Naive thymus-derived CD4-positive, alpha-beta T cell (primary cell): ENCODE data around the gene SOX6. TPM values are rescaled to one million over a fixed set of nuclear protein-coding genes. Genes with fewer than 3 reads are reported as not detected.

Experiments used
- ATAC-seq: fragments of 150-1000 bp; cut with Tn5 transposase; 2 replicates; pipeline ENCODE4 v1.10.0; 2021; ENCODE audit warnings: mild to moderate bottlenecking, moderate library complexity
- CTCF ChIA-PET: fragments of 350-600 bp; sonication (Branson Sonifier 250); formaldehyde crosslinking; loops from one replicate; lab custom pipeline; 2021; ENCODE audit warnings: antibody characterized with exemption; lab: Charles Lee
- POLR2A ChIA-PET: fragments of 350-600 bp; sonication (Branson Sonifier 250); formaldehyde crosslinking; loops from one replicate; lab custom pipeline; 2021; ENCODE audit warnings: antibody characterized with exemption, inconsistent platforms; lab: Charles Lee
- DNase-seq, 9 donors: peaks; one replicate each; pipeline versions ENCODE4 v3.0.0 to v3.0.0-alpha.2; 2020 to 2022; ENCODE audit warnings: mixed read lengths in 1 of 9
- H3K27ac ChIP-seq: one replicate; pipeline ENCODE4 v1.7.0; 2013; ENCODE audit warnings: mild to moderate bottlenecking, low read depth, low read length, moderate library complexity
- H3K27me3 ChIP-seq, 2 donors: one replicate each; pipeline ENCODE4 v1.7.0; 2013; ENCODE audit warnings: low read length in 2 of 2, mild to moderate bottlenecking in 2 of 2, moderate library complexity in 2 of 2; ENCODE audit not compliant: control insufficient read depth in 2 of 2, insufficient read depth in 2 of 2
- H3K36me3 ChIP-seq, 3 experiments: 1 replicate in 2 of 3; 2 replicates in 1 of 3; pipeline ENCODE4 v1.7.0; 2013; ENCODE audit warnings: low read length in 3 of 3, mild to moderate bottlenecking in 3 of 3, moderate library complexity in 1 of 3; ENCODE audit not compliant: insufficient read depth in 3 of 3, control insufficient read depth in 2 of 3
- H3K4me1 ChIP-seq, 2 donors: one replicate each; pipeline ENCODE4 v1.7.0; 2013; ENCODE audit warnings: low read length in 2 of 2, mild to moderate bottlenecking in 2 of 2, moderate library complexity in 1 of 2; ENCODE audit not compliant: control insufficient read depth in 2 of 2, insufficient read depth in 2 of 2
- H3K4me3 ChIP-seq: 2 replicates; pipeline ENCODE4 v1.7.0; 2013; ENCODE audit warnings: mild to moderate bottlenecking, low read length
- H3K9me3 ChIP-seq, 3 experiments: 1 replicate in 2 of 3; 2 replicates in 1 of 3; pipeline ENCODE4 v1.7.0; 2013; ENCODE audit warnings: low read length in 3 of 3; ENCODE audit not compliant: control insufficient read depth in 2 of 3
- H3K27ac Mint-ChIP-seq, 9 donors: one replicate each; pipeline ENCODE4 v1.8.0; 2020 to 2022; ENCODE audit warnings: mixed read lengths in 9 of 9, mild to moderate bottlenecking in 8 of 9, moderate library complexity in 5 of 9, inconsistent platforms in 2 of 9
- H3K27me3 Mint-ChIP-seq, 5 donors: one replicate each; pipeline ENCODE4 v1.8.0; 2021 to 2022; ENCODE audit warnings: mixed read lengths in 5 of 5, mild to moderate bottlenecking in 1 of 5
- H3K36me3 Mint-ChIP-seq, 5 donors: one replicate each; pipeline ENCODE4 v1.8.0; 2020 to 2022; ENCODE audit warnings: mixed read lengths in 5 of 5, mild to moderate bottlenecking in 3 of 5, inconsistent platforms in 1 of 5
- H3K4me1 Mint-ChIP-seq, 7 donors: one replicate each; pipeline ENCODE4 v1.8.0; 2020 to 2022; ENCODE audit warnings: mixed read lengths in 7 of 7, mild to moderate bottlenecking in 3 of 7, inconsistent platforms in 1 of 7
- H3K4me3 Mint-ChIP-seq, 10 donors: one replicate each; pipeline ENCODE4 v1.8.0; 2020 to 2022; ENCODE audit warnings: mild to moderate bottlenecking in 10 of 10, mixed read lengths in 10 of 10, moderate library complexity in 6 of 10, inconsistent platforms in 2 of 10
- H3K9me3 Mint-ChIP-seq, 11 donors: one replicate each; pipeline ENCODE4 v1.8.0; 2020 to 2022; ENCODE audit warnings: mixed read lengths in 11 of 11, mild to moderate bottlenecking in 4 of 11, inconsistent platforms in 1 of 11, moderate library complexity in 1 of 11
- intact Hi-C, 2 donors: fragments of 100-400 bp; cut with micrococcal nuclease; formaldehyde crosslinking; loops; one replicate each; pipeline ENCODE4 v1.15.1; 2023
- polyA plus RNA-seq, 2 donors: library from polyadenylated mRNA; unstranded; fragments of 300-500 nt; fragmentation: Illumina TruSeq; gene quantifications; one replicate each; pipeline ENCODE4 v1.2.3, GENCODE V29; 2021
- total RNA-seq, 6 experiments: library from RNA in 5 of 6; stranded (reverse) in 5 of 6; gene quantifications; 1 replicate in 5 of 6; 2 replicates in 1 of 6; pipeline ENCODE4 v1.2.3 and lab custom pipeline; 2021 to 2026

The SOX6 gene
- total and polyA plus RNA-seq, 7 experiments from 2014 or later, result 0.51 TPM; not detected in 6

DNA sequence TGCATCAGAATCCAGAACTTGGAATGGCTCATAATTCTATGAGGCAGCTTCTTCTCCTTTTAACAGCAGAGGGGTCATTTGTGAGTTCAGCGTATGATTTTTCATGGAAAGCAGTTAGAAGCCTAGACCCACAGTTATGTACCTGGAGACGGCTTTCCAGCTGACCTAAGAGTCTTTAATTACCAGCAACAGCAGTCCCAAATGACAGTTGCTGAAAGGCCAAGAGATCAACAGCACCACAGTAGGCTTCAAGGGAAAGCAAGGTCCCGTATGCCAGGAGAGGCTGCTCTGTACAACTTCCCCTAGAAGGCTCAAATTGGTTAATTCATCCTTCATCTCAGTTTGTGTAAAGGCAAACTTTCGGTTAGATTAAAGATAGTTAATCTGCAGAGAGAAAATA, 363.0 kb downstream of the SOX6 start:
- H3K36me3 Mint-ChIP-seq, result no peaks in the 10 kb centered on the region
- no peak overlapping the region for H3K27ac ChIP-seq

DNA sequence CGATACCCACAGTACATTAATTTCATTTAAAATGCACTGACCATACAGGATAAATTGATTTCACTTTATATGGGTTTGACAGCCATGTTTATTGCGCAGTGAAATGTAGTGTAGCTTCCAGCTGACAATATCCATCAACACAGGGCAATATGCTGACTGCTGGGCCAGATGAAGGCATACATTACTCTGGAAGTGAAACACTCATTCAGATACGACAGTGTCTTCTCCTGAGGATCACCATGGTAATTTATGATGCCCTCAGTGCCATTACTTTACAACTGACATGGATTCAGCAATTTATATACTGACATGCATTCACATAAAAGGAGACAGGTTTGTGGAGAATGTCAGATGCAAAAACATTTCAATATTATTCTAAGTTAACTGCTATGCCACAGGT, 365.1 kb downstream of the SOX6 start:
- Mint-ChIP-seq H3K36me3 (no peaks in the 10 kb centered on the region), H3K4me3 (no peak overlapping the region), H3K27me3 (peaks cover 0 to 6% (median 0%) of the 10 kb centered on the region in 5 donors), H3K27ac (no peak overlapping the region), H3K4me1 (no peaks in the 10 kb centered on the region), H3K9me3 (peaks cover 0 to 6% (median 0%) of the 10 kb centered on the region in 11 donors)
- ATAC-seq (no peak), DNase-seq (no peak)
- Histone ChIP-seq H3K4me3 (no peak overlapping the region), H3K4me1 (no peaks in the 10 kb centered on the region), H3K27ac (no peak overlapping the region), H3K36me3 (no peaks in the 10 kb centered on the region), H3K9me3 (no peaks in the 10 kb centered on the region), H3K27me3 (no peaks in the 10 kb centered on the region)
- intact Hi-C loops, result no loop called here
- ChIA-PET POLR2A (no interaction called here), CTCF (no interaction called here)

More for the DNA sequence above, 363.0 kb downstream of the SOX6 start:
- ChIA-PET CTCF (no interaction called here), POLR2A (no interaction called here)
- Mint-ChIP-seq H3K27ac (no peak overlapping the region), H3K27me3 (peaks cover 0 to 6% (median 0%) of the 10 kb centered on the region in 5 donors), H3K4me1 (no peaks in the 10 kb centered on the region), H3K4me3 (no peak overlapping the region), H3K9me3 (peaks cover 0 to 5% (median 0%) of the 10 kb centered on the region in 11 donors)
- no peak for ATAC-seq
- Histone ChIP-seq H3K4me1 (no peaks in the 10 kb centered on the region), H3K9me3 (no peaks in the 10 kb centered on the region), H3K27me3 (no peaks in the 10 kb centered on the region), H3K4me3 (no peak overlapping the region), H3K36me3 (no peaks in the 10 kb centered on the region)
- intact Hi-C loops, result no loop called here
- no peak for DNase-seq

DNA sequence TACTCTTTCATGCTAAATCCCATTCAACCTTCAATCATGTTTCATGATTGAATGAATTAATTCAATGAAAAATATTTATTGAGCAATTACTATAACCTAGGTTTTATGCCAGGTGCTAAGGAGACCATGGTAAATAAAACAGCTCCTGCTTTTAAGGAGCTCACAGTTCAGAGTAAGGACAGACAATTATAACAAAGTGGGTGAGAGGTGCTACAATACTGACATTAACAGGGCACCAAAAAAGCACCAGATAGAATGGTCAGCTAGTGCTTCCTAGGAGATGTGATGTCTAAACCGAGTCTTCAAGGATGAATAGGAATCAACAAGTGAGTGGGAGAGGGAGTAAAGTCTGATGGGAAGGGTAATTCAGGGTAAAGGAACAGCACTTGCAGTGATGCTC, 366.7 kb downstream of the SOX6 start:
- DNase-seq (no peak), ATAC-seq (no peak)
- H3K4me3 Mint-ChIP-seq, result no peak overlapping the region
- Histone ChIP-seq H3K4me1 (no peaks in the 10 kb centered on the region), H3K27me3 (no peaks in the 10 kb centered on the region), H3K36me3 (no peaks in the 10 kb centered on the region), H3K27ac (no peak overlapping the region), H3K4me3 (no peak overlapping the region), H3K9me3 (no peaks in the 10 kb centered on the region)
- no peaks in the 10 kb centered on the region for H3K4me1 Mint-ChIP-seq
- peaks cover 0 to 6% (median 0%) of the 10 kb centered on the region in 5 donors for H3K27me3 Mint-ChIP-seq
- no peaks in the 10 kb centered on the region for H3K36me3 Mint-ChIP-seq
- ChIA-PET CTCF (no interaction called here), POLR2A (no interaction called here)
- H3K9me3 Mint-ChIP-seq, result peaks cover 0 to 7% (median 0%) of the 10 kb centered on the region in 11 donors
- no peak overlapping the region for H3K27ac Mint-ChIP-seq
- intact Hi-C loops, result no loop called here

DNA sequence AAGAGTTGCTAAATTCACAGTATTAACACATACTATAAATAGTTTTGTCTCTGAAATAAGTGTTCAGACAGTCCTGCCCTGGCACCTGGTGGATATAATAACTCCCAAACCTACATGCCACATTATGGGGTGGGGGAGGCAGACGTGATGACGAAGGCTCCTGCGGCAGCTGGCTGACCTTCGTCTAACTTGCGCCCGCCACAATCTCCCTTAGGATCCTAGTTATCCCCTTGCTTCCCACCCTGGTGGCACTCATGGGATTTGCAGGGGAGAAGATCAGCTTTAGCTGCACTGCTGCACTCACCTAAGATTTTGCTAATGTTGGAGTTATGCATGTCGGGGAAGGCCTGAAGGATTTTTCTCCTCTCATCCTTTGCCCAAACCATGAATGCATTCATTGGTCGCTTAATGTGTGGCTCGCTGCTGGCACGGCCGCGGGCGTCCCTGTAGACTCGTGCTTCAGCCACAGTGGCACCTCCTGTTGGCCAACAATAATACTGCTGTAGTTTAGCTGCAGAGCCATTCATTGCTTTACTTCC, 367.6 kb downstream of the SOX6 start:
- H3K27me3 Mint-ChIP-seq, result no peaks in the 10 kb centered on the region
- Histone ChIP-seq H3K36me3 (no peaks in the 10 kb centered on the region), H3K4me1 (no peaks in the 10 kb centered on the region), H3K9me3 (no peaks in the 10 kb centered on the region), H3K27ac (no peak overlapping the region), H3K27me3 (no peaks in the 10 kb centered on the region), H3K4me3 (no peak overlapping the region)
- H3K36me3 Mint-ChIP-seq, result no peaks in the 10 kb centered on the region
- POLR2A ChIA-PET, result no interaction called here
- CTCF ChIA-PET, result no interaction called here
- H3K4me1 Mint-ChIP-seq, result no peaks in the 10 kb centered on the region
- no peak overlapping the region for H3K4me3 Mint-ChIP-seq
- intact Hi-C loops, result no loop called here
- no peak overlapping the region for H3K27ac Mint-ChIP-seq
- H3K9me3 Mint-ChIP-seq, result peaks cover 0 to 7% (median 0%) of the 10 kb centered on the region in 11 donors
- DNase-seq, result no peak
- no peak for ATAC-seq

DNA sequence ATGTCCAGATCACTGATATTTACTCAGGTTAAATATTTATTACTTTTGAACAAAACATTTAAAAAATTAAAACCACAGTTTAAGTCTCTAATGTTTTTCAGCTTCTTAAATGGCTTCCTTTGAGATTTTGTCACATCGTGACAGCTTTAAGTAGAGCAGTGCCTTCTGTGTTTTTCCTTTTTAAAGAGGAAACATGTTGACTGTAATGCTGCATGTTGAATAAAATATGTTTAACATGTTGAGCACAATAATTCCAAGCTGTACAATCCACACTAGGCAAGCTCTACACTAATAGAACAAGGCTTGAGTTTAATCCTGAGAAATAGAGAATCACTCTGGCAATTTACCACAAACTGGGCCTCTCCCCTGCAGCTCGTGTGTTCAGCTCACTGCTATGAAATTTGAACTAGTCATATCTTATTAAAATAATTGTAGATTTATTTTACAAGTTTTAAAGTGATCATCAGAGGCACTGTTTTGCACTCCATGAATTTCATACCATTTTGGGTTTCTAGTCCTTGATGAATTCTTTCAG, 368.3 kb downstream of the SOX6 start:
- Mint-ChIP-seq H3K27ac (no peak overlapping the region), H3K36me3 (no peaks in the 10 kb centered on the region), H3K27me3 (no peaks in the 10 kb centered on the region), H3K4me3 (no peak overlapping the region), H3K4me1 (no peaks in the 10 kb centered on the region), H3K9me3 (peaks cover 0 to 7% (median 0%) of the 10 kb centered on the region in 11 donors)
- ChIA-PET POLR2A (no interaction called here), CTCF (interaction anchor here (0.6 kb wide), 1 partner anchor 71 kb away, joined by 4 read pairs; no protein-coding TSS in a partner anchor)
- Histone ChIP-seq H3K4me1 (no peaks in the 10 kb centered on the region), H3K4me3 (no peak overlapping the region), H3K36me3 (no peaks in the 10 kb centered on the region), H3K27me3 (no peaks in the 10 kb centered on the region), H3K9me3 (no peaks in the 10 kb centered on the region), H3K27ac (no peak overlapping the region)
- no peak for DNase-seq
- intact Hi-C loops, result no loop called here
- ATAC-seq, result no peak

DNA sequence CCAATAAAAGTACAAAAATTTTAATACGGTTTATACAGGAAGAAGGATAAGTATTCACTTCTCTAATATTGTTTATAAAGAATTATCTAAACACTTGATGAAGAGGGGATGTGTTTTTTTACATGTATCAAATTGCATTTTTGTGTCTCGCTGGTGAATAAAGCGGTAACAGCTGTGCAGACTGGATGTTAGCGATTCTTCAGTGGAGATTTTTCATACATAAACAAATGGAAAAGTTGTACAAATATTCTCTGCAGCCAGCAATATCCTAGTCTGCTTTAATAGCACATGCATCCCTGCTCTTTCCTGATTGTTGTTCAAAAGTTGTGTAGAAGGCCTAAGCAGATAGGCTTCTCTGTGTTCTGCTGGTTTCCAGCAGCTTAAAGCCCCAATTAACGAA, 369.3 kb downstream of the SOX6 start:
- no peak overlapping the region for H3K4me3 Mint-ChIP-seq
- no peak for ATAC-seq

DNA sequence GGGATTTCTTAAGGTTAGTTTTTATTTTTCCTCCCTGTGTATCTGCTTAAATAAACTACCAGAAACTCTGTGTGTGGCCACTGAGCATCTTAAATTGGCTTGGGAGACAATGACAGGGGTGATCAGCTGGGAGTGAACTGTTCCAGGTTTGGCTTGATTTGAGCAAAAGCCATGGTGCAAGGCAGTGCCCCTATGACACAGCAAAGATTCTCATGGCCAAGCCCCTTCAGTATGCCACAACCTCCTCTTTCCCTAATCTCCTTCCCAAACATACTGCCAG, 370.5 kb downstream of the SOX6 start:
- no peak for ATAC-seq
- Histone ChIP-seq H3K4me3 (no peak overlapping the region), H3K9me3 (no peaks in the 10 kb centered on the region), H3K27ac (no peak overlapping the region), H3K27me3 (no peaks in the 10 kb centered on the region), H3K36me3 (no peaks in the 10 kb centered on the region), H3K4me1 (no peaks in the 10 kb centered on the region)
- Mint-ChIP-seq H3K36me3 (no peaks in the 10 kb centered on the region), H3K4me3 (no peak overlapping the region), H3K27ac (no peak overlapping the region), H3K27me3 (no peaks in the 10 kb centered on the region), H3K4me1 (no peaks in the 10 kb centered on the region), H3K9me3 (peaks cover 0 to 7% (median 0%) of the 10 kb centered on the region in 11 donors)
- ChIA-PET CTCF (no interaction called here), POLR2A (no interaction called here)
- intact Hi-C loops, result no loop called here
- no peak for DNase-seq

More for the DNA sequence above, 369.3 kb downstream of the SOX6 start:
- intact Hi-C loops, result no loop called here
- Mint-ChIP-seq H3K36me3 (no peaks in the 10 kb centered on the region), H3K9me3 (peaks cover 0 to 7% (median 0%) of the 10 kb centered on the region in 11 donors), H3K4me1 (no peaks in the 10 kb centered on the region), H3K27me3 (no peaks in the 10 kb centered on the region), H3K27ac (no peak overlapping the region)
- no peaks in the 10 kb centered on the region for H3K9me3 ChIP-seq
- ChIA-PET CTCF (no interaction called here), POLR2A (no interaction called here)
- no peaks in the 10 kb centered on the region for H3K4me1 ChIP-seq
- DNase-seq, result no peak
- no peak overlapping the region for H3K4me3 ChIP-seq
- no peak overlapping the region for H3K27ac ChIP-seq
- no peaks in the 10 kb centered on the region for H3K27me3 ChIP-seq
- H3K36me3 ChIP-seq, result no peaks in the 10 kb centered on the region
